Parathyroid adenoma (tissue), 2 donors: ENCODE measurements around the gene MCC.

ENCODE experiments used
- H2AFZ ChIP-seq: fragments of 300-600 bp; sonication (generic); one replicate; pipeline ENCODE4 v1.7.0; 2017; ENCODE audit warnings: antibody characterized with exemption, mild to moderate bottlenecking
- H3K27ac ChIP-seq: fragments of 300-600 bp; sonication (generic); one replicate; pipeline ENCODE4 v1.7.0; 2017
- H3K27me3 ChIP-seq: fragments of 300-600 bp; sonication (generic); one replicate; pipeline ENCODE4 v1.7.0; 2017; ENCODE audit warnings: low read length; ENCODE audit not compliant: control insufficient read depth, insufficient read depth
- H3K36me3 ChIP-seq: fragments of 300-600 bp; sonication (generic); one replicate; pipeline ENCODE4 v1.7.0; 2017; ENCODE audit warnings: low read length; ENCODE audit not compliant: control insufficient read depth, insufficient read depth
- H3K4me1 ChIP-seq: fragments of 300-600 bp; sonication (generic); one replicate; pipeline ENCODE4 v1.7.0; 2017; ENCODE audit warnings: control low read depth
- H3K4me2 ChIP-seq: fragments of 300-600 bp; sonication (generic); one replicate; pipeline ENCODE4 v1.7.0; 2017; ENCODE audit warnings: low read length
- H3K4me3 ChIP-seq: fragments of 300-600 bp; sonication (generic); one replicate; pipeline ENCODE4 v1.7.0; 2017; ENCODE audit warnings: low read depth, low read length
- H3K79me2 ChIP-seq: fragments of 300-600 bp; sonication (generic); one replicate; pipeline ENCODE4 v1.7.0; 2017; ENCODE audit warnings: control low read depth
- H3K9ac ChIP-seq: fragments of 300-600 bp; sonication (generic); one replicate; pipeline ENCODE4 v1.7.0; 2017; ENCODE audit warnings: mild to moderate bottlenecking
- H3K9me3 ChIP-seq: fragments of 300-600 bp; sonication (generic); one replicate; pipeline ENCODE4 v1.7.0; 2017; ENCODE audit warnings: low read length; ENCODE audit not compliant: control insufficient read depth
- TF ChIP-seq, protein P1 (sequence below): fragments of 300-600 bp; sonication (generic); IDR thresholded peaks from one replicate; pipeline ENCODE4 v1.7.0; 2017; ENCODE audit warnings: antibody characterized with exemption, mild to moderate bottlenecking
- donor health status: primary hyperparathyroidism.

Gene MCC

DNA sequence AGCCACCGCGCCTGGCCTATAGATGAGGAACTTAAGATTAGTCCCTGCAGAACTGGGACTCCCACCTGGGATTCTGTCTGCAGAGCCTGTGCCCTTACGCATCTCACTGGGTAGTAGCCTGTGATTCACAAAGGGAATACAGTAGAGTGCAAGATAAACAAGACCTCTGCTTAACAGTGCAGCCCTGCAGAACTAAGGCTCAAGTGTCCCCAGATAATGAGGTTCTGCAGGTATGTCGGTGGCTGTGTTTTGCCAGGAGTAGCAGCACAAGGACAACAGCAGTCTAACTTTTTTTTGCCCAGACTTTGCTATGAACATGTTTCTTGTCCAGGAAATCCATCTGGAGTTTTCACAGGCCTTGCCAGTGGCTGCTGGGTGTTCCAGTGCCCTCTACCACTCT, 451.9 kb downstream of the MCC start:
- H3K4me3 ChIP-seq: no peak overlapping the region
- no peaks in the 10 kb centered on the region for H3K27me3 ChIP-seq
- no peak overlapping the region for H3K4me2 ChIP-seq
- peak overlapping the region; percentile 95 for H3K27ac ChIP-seq
- H3K4me1 ChIP-seq: peaks cover 76% of the 10 kb centered on the region
- no peaks in the 10 kb centered on the region for H3K36me3 ChIP-seq
- no peak overlapping the region for H3K9ac ChIP-seq
- H3K9me3 ChIP-seq: no peaks in the 10 kb centered on the region
- TF ChIP-seq, protein P1, sequence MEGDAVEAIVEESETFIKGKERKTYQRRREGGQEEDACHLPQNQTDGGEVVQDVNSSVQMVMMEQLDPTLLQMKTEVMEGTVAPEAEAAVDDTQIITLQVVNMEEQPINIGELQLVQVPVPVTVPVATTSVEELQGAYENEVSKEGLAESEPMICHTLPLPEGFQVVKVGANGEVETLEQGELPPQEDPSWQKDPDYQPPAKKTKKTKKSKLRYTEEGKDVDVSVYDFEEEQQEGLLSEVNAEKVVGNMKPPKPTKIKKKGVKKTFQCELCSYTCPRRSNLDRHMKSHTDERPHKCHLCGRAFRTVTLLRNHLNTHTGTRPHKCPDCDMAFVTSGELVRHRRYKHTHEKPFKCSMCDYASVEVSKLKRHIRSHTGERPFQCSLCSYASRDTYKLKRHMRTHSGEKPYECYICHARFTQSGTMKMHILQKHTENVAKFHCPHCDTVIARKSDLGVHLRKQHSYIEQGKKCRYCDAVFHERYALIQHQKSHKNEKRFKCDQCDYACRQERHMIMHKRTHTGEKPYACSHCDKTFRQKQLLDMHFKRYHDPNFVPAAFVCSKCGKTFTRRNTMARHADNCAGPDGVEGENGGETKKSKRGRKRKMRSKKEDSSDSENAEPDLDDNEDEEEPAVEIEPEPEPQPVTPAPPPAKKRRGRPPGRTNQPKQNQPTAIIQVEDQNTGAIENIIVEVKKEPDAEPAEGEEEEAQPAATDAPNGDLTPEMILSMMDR: no peak
- H2AFZ ChIP-seq: no peak overlapping the region
- peaks cover 9% of the 10 kb centered on the region for H3K79me2 ChIP-seq

DNA sequence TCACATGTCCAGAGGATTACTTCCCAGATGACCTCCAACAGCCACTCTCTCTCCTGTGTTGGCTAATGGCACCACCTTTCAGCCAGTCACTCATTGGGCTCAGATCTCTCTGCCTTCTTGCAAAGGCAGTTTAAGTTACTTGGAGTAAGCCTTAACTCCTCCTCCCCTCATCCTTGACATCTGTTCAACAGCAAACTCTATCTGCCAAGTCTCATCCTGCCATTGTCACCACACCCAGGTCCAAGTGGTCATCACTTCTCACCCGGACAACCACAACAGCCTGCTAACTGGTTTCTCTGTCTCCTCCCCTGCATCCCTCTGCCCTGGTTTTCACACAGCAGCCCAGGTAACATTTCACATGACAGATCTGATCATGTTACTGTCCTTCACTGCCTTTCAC, 453.2 kb downstream of the MCC start:
- no peaks in the 10 kb centered on the region for H3K36me3 ChIP-seq
- H3K27me3 ChIP-seq: no peaks in the 10 kb centered on the region
- no peak overlapping the region for H3K9ac ChIP-seq
- no peaks in the 10 kb centered on the region for H3K9me3 ChIP-seq
- peak overlapping the region; percentile 95 for H3K27ac ChIP-seq
- TF ChIP-seq, protein P1: no peak
- no peak overlapping the region for H3K4me3 ChIP-seq
- H3K4me2 ChIP-seq: no peak overlapping the region
- peaks cover 76% of the 10 kb centered on the region for H3K4me1 ChIP-seq
- H2AFZ ChIP-seq: no peak overlapping the region
- H3K79me2 ChIP-seq: peaks cover 8% of the 10 kb centered on the region

DNA sequence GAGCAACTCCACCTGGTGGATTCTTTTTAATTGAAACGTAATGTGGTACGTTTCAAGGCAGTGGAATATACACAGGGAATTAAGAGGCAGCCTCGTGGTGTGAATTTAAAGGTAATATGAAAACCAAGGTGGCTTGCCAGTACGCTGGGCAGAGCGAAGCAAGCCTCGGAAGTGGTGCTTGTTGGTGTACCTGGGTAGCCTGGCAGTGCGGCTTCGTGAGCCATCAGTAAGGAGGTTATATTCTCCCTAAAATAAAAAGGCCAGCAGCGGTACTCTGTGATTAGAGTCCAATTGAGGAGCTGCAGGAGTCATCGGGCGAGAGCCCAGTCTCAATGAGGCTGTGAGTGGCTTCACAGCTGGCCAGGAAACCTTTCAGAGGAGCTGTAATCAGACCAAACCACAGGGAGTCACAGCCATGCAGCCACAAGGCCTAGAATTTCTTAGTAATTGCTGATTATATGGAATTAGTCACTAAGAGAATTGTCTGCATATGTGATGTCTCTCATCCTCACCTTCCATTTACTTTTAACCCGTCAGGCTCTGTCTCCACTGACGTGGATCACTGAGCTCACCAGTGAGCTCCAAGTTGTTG, 454.0 kb downstream of the MCC start:
- Histone ChIP-seq H3K4me2 (no peak overlapping the region), H3K79me2 (peaks cover 8% of the 10 kb centered on the region), H2AFZ (no peak overlapping the region), H3K36me3 (no peaks in the 10 kb centered on the region), H3K9me3 (no peaks in the 10 kb centered on the region), H3K4me1 (peaks cover 78% of the 10 kb centered on the region), H3K9ac (no peak overlapping the region), H3K27me3 (no peaks in the 10 kb centered on the region), H3K4me3 (no peak overlapping the region), H3K27ac (peak overlapping the region; percentile 95)
- TF ChIP-seq, protein P1: no peak

DNA sequence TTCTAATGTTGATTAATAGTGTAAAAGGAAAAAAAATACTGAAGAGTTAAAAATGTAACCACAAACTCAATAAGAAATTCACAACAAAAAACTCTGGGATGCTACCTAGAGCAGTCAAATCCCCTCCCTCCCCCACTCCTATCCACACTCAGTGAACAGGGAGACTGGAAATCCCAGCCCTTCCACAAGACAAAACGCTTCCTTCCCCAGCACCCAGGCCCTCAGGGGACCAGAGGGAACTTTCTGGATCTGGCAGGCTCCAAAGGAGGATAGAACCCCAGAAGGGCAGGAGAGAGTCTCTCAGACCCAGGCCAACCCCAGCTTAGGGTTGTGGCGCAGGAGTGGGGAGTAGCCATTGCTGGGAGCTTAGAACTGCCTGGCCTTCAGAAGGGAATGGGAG, 456.7 kb downstream of the MCC start:
- no peak overlapping the region for H3K9ac ChIP-seq
- TF ChIP-seq, protein P1: no peak
- no peak overlapping the region for H3K4me3 ChIP-seq
- H3K4me1 ChIP-seq: peaks cover 62% of the 10 kb centered on the region
- no peaks in the 10 kb centered on the region for H3K9me3 ChIP-seq
- no peak overlapping the region for H3K4me2 ChIP-seq
- H3K27me3 ChIP-seq: no peaks in the 10 kb centered on the region
- peak overlapping the region; percentile 95 for H3K27ac ChIP-seq
- H2AFZ ChIP-seq: no peak overlapping the region
- peaks cover 9% of the 10 kb centered on the region for H3K79me2 ChIP-seq
- H3K36me3 ChIP-seq: no peaks in the 10 kb centered on the region

DNA sequence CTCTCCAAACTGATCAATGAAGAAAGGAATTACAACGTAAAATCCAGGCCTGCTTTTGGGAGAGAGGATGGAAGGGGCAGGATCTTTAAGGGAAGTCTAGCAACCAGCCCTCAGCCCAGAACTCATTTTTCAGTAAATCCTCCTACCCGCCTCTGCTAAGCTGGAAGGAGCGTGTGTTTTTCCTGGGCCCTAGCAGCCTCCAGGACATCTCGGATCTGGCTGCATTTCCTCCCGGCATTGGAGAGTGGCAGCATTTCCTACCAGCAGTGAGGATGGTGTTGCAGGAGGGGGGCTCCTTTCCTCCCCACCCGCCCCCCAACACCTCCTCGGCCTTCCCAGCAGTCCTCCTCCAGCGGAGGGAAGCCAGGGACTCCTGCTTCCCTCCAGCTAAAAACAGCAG, 457.1 kb downstream of the MCC start:
- peaks cover 57% of the 10 kb centered on the region for H3K4me1 ChIP-seq
- no peaks in the 10 kb centered on the region for H3K9me3 ChIP-seq
- no peak overlapping the region for H3K9ac ChIP-seq
- H3K27me3 ChIP-seq: no peaks in the 10 kb centered on the region
- H3K4me2 ChIP-seq: no peak overlapping the region
- peaks cover 9% of the 10 kb centered on the region for H3K79me2 ChIP-seq
- TF ChIP-seq, protein P1: no peak
- H3K36me3 ChIP-seq: no peaks in the 10 kb centered on the region
- no peak overlapping the region for H2AFZ ChIP-seq
- H3K4me3 ChIP-seq: no peak overlapping the region
- H3K27ac ChIP-seq: peak overlapping the region; percentile 95
